GM21367 (cell line): ENCODE results near the gene MCF2L2.
A peak's percentile ranks its signal among the peaks of the same experiment; 100 is the strongest.
"Not testable (repeated sequence)": the region's sequence is repeated elsewhere in the genome, so short reads cannot be mapped to it uniquely, and the experiment has no call there.

Experiments
- ATAC-seq: cut with Tn5 transposase; IDR thresholded peaks from one replicate; pipeline ENCODE4 v1.9.1; 2021; ENCODE audit not compliant: unreplicated experiment

The MCF2L2 gene

DNA sequence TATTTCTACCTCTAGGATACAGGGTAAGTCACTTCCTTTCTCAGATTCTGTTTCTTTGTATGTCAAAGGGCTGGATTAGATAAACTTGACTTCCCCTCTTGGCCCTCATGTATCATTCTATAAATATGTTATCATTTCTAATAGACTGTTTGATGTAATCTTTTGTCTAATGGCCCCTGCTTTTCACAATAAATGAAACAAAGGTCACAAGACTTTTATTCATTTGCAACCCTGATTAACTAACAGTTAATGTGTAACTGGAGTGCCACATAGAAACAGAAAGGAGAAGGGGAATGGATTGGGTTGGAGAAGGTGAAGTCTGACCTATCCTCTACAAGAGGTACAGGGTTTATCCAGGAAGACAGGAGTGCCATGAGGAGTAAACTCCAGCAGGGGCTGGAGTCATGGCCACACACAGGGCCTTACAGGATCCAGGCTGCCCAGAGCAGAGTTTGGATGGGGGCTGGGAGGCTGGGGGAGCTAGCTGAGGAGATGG, 183.4 kb downstream of the MCF2L2 start:
- ATAC-seq, result no peak

DNA sequence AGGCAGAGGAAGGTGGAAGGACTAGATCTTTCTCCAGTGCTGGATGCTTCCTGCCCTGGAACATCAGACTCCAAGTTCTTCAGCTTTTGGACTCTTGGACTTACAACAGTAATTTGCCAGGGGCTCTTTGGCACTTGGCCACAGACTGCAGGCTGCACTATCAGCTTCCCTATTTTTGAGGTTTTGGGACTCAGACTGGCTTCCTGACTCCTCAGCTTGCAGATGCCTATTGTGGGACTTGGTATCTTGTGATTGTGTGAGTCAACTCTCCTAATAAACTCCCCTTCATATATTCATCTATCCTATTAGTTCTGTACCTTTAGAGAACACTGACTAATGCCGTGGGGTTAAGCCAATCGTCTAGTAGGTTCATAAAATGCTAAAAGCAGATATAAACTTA, 184.2 kb downstream of the MCF2L2 start:
- ATAC-seq, result no peak

DNA sequence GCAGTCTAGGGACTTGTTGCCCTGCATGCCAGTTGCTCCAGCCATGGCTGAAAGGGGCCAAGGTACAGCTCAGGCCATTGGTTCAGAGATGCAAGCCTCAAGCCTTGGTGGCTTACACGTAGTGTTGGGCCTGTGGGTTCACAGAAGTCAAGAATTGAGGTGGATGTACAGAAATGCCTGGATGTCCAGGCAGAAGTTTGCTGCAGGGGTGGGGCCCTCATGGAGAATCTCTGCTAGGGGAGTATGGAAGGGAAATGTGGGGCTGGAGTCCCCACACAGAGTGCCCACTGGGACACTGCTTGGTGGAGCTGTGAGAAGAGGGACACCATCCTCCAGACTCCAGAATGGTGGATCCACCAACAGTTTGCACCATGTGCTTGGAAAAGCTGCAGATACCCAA, 186.0 kb downstream of the MCF2L2 start:
- ATAC-seq, result no peak

DNA sequence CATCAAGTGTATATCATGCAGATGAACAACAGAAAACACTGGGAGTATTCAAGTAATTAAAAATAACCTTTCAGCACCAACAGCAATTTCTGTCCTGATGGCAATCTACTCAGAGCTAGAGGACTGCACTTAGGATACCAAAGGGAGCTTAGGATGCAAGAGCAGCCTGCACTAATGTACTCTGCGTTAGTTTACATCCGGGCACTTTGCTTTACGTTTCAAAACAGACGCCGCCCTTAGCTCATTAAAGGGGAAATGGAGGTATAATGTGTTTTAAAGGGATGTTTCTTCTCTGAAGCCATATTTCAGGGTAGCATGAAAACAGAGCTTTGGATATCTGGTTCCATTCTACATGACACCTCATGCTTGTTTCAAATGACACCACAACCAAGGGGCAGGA, 189.4 kb downstream of the MCF2L2 start:
- ATAC-seq, result no peak

DNA sequence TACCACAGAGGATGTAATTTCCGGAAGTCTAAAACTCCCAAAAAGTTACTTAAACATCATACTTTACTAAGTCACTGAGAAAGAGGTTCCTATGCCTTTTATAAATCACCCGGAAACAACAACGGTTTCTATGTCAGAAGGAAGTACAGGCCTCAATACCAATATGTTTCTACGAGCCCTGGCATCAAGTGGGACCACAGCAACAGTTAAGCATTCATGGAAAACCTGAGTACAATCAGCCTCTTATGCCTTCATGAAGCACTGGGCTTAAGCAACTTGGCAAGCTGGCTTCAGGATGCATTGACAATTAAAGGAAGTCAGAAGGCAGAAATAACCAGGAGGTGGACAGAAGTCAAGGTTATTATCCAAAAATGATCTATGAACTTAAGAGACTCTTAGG, 194.5 kb downstream of the MCF2L2 start:
- no peak for ATAC-seq

DNA sequence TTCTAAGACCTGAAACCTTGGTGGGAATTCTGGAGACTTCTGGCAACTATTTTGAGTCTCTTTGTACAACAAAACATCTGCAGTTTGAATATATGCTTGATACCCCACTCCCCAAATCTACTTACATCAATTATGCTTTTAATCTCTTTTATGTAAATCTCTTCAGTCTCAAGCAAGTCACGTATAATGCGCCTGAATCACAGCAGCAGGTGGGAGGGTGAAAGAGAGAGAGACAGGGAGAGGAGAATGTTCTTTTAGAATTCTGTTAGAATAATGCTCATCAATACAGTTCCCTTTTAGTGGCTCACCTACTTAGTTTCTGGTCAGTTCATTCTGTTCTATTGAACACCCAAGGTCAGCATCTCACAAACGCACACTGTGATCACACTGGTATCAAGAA, 197.6 kb downstream of the MCF2L2 start:
- no peak for ATAC-seq

DNA sequence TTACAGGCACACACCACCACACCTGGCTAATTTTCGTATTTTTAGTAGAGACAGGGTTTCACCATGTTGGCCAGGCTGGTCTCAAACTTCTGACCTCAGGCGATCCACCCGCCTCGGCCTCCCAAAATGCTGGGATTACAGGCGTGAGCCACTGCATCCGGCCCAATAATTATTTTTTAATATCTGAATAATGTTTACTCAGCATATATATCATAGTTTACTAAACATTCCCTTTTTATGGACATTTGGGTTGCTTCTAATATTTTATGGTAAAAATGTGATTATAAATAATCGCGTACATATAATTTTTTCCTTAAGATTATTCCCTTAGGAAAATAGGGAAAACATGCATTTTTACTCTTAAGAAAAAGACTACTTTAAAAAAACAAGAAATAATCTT, 198.2 kb downstream of the MCF2L2 start:
- ATAC-seq, result not testable (repeated sequence)

DNA sequence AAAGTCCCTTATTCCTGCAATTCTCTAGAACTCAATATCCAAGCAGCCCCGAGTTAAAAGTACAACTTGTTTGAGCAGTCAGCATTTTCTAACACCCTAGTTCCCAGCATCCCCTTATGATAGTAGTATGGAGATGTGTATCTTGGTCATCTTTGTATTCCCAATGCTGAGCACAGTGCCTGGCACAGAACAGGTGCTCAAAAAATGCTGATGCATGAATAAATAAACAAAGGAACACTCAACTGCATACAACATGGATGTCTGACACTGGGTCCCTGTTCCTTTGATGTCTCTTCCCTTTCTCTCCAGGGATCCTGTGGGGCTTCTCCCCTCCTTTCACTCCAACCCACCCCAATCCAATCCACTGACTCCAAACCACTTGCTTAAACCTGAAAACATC, 199.2 kb downstream of the MCF2L2 start:
- no peak for ATAC-seq

DNA sequence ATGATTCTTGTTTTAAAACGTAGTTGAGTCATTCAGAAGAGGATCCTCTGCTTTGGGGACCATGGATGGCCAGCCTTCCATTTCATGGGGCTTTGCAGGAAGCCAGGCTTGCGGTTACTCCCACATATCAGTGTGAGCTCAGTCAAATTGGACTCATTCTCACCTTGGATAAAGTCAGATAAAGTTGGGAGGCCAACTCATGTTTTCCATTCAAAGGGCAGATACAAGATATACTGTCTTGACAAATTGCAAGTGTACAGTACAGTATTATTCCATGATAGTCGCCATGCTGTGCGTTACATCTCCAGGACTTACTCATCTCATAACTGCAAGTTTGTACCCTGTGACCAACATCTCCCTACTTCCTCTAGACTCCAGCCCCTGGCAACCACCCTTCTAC, 200.8 kb downstream of the MCF2L2 start:
- no peak for ATAC-seq

DNA sequence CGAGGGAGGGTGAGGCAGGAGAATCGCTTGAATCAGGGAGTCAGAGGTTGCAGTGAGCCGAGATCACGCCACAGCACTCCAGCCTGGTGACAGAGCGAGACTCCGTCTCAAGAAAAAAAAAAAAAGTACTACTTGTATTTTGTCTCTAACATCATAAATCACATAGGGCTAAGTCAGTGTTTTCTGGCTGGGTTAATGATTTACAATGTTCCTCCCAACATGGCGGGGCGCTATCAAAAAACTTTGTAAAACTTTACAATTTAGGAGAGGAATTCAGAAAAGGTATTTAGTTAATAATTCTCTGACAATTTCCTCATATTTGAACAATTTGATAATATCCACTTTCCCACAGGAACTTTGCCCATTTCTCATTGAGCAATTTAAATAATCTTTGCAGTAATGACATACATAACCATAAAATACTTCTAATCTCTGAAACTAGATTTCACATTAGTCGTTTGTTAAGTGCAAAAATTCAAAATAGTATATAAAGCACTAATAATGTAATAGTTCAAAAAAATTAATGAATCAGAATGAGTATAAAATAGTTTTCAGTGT, 202.0 kb downstream of the MCF2L2 start:
- no peak for ATAC-seq

DNA sequence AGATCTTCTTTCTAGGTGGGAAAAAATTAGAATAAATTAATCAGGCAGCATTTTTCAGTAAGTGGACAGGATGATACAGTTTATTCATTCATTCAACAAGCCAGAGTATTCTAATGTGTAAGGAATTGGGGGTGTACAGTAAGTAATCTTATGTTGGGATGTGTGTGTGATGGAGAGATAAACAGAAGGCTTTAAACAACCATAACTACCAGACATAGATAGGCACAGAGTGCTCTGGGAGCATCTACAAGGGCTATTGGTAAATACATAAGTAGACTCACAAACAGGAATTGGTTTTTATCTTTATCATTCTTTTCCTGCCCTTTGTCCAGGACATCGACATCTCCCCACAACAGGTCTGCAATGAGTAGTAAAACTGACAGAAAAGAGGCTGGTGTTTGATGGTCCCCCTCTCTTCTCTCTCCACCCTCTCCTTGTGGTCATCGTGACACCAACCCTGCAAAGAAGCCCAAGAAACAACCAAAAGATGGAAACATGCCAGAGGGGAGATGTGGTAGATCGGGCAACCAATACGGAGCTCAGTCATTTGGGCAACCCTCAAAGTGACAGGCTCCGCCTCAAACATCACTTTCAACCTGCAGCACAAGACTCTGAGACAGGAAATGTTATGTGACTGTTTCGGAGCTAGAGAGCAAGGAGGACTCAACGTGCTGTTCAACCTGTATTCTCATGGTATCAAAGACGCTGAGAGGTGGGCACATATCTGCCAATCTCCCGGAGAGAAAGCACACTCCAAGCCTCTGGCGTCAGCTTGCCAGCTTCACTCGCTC, 204.0 kb downstream of the MCF2L2 start:
- ATAC-seq, result peak; percentile 51

DNA sequence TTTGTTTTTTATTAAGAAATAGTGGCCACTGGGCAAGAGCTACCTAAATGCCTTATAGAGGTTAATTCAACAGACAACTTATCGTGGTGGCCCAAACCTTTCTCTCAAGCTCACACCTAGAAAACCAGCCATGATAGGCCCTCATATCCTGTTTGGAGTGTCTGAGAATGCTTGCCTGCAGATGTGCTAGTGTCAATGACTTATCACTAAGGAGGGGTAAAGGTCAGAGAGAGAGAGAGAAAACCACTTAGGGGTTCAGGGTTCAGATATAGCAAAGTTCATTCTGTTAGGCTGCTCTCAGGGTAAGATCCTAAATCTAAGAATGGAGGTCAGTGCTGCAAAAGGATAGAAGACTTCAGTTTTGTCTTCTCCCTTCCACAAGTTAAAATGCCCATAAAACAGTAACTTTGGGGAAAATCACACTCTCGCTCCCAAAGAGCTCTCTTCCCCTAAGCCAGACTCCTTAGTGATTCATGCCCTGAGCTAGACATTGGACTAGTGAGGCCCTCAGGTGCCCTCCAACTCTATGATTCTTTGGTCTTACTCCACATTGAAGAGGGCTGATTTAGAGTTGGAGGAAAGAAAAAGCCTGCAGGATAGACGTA, 205.7 kb downstream of the MCF2L2 start:
- no peak for ATAC-seq

DNA sequence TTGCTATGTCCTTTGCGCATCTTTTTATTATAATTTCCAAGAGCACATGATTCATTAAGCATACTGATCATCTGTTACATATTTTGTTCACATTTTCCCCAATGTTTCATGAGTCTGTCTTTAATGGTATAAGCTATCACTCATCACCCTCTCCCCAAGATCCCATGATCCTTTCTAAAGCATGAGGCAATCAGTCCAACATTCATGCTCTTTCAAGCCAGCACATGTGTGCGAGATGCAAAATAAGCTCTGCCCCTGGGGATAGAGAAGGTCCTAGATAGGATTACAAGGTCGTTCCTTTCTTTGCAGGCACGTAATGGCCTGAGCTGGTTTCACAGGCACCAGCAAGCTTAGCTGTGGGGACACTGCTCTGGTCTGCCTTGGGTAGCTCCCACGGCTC, 207.6 kb downstream of the MCF2L2 start:
- no peak for ATAC-seq

DNA sequence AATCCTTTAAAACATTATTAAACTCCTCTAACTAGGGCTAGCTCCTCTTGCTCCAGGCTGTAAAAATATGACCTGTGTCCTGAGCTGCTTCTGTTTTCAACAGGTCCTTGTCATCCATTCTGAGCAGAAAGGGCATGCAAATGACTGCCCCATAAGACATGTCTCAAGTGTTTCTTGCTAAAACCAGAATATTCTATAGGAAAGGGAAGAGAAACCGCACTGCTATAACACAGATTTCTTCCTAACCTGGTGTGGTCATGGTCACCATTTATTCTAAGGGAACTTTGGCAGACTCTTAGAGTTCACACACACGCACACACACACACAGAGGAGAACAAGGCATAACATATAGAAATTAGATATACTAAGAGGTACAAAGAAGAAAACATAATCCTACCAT, 209.6 kb downstream of the MCF2L2 start:
- ATAC-seq, result no peak

DNA sequence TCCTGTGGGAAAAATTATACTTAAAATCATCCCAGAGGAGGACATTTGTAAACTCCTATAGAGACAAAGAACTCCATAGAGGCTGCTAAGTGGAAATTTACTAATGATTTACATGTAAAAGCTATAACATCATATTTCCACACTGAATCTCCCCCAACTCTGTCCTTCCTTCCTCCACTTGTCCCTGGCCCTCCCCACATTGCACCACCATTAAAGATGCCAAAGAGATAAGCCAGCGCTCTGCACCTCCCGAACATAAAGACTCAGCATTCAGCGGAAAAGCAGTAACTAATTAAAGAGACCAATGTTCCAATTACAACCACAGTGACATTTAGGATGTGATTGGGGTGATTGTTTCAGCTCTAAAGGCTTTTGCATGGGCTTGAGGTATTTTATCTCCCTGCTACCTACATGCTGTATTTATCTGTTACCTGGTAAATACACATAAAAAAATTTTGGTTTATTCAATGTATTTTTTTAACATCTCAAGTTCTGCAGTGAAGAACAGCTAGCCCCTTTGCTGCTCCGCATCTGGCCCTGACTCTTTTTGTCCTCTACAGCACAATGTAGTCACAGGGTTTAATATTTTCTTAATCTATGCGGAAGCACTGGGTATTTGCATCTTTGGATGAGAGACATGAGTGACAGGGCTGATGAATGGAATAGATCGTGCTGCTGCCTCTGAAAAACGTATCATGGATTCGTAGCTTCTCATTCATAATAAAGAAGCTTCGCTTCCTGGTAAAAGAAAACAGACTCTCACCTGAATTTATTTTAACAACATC, 210.7 kb downstream of the MCF2L2 start:
- ATAC-seq, result no peak

DNA sequence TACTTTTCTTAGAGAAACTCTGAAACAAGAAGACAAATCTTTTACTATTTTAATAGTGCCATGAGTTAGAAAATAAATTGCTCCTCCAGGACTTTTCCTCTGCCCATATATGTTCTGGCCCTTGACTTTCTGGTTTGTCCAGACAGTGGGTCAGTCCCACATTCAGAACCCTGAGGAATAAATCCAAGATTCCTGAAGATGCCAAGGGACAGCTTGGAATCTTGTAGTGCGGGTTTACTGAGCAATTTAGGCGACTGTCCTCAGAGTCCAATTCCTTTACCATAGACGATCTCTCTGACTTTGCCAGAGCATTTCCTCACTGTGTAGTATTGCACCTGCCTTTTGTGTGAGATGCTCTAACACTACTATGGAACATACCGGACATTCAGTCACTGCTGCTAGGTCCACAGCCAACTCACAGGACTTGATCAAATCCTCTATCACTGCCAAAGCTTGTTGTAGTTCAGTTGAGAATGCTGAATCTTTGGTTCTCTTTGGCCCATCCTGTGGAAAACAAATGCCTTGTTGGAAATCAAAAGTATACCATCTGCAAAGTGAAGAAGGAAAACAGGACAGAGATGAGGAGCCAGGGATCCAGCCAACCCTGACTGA, 212.7 kb downstream of the MCF2L2 start:
- no peak for ATAC-seq

DNA sequence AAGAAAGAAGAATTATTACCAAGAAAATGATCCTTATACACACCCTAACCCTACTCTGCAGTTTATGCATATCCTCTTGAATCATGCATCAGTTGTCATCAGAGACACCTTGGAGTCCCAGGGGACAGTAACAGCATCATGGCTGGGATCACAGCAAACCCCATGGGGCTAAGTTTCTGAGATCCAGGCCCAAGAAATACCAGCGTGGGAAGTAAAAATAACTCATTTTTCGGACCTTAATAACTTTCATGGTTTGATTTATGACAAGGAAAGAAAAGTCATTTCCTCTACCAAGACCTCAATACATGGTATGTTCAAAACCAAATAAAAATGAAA, 214.2 kb downstream of the MCF2L2 start:
- ATAC-seq, result no peak

DNA sequence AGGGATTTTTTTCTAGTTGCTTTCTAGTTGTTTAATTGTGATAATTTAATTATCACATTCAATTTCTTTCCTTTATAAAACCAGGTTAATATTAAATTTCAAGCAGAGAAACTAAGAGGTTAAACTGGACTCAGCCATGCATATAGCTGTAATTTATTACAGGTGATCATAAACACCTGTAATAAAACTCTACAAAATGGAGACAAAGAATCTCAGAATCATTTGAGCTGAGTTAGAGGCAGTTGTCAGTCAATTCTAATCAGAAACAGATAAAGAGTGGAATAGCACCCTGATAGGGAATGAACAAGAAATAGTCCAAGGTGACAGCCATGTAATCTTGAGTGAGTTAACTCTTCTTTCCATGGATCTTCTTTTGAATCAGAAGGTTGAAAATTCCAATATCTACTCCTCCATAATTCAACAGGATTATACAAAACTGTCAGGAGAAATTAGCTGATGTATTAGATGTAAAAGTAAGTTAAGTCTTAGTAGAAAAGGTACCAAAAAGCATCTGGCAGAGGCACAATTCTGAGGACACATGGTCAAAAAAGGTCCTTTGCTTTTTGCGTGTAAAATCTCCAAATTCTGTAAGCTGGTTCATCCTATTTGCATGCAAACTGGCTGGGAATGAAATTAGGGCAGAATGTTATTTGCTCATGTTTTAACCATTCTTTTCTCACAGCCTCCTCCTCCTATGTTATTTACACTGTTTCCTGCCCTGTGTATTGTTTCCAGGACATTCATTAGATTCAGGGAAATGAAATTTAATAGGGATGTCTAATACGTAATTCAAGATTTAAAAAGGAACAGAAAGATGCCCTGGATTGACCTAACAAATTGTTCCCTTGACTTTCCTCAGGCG, 214.8 kb downstream of the MCF2L2 start:
- no peak for ATAC-seq

DNA sequence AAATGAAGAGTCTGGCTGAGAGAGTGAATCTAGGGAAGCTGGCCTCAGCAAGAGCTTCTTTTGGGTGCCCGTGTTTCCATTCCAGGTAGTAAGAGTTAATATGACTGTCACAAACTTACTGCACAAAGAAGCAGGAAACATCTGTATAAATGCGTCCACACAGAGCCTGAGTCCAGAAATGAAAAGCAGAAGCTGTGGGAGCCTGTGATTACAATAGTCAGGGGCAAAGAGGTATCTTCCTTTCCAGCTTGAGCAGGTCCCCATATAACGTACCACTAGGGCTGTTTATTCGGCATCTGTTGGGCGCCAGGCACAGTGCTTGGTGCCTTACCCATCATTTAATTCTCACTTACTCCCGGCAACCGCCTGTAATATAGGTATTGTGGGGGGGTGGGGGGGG, 215.9 kb downstream of the MCF2L2 start:
- no peak for ATAC-seq

DNA sequence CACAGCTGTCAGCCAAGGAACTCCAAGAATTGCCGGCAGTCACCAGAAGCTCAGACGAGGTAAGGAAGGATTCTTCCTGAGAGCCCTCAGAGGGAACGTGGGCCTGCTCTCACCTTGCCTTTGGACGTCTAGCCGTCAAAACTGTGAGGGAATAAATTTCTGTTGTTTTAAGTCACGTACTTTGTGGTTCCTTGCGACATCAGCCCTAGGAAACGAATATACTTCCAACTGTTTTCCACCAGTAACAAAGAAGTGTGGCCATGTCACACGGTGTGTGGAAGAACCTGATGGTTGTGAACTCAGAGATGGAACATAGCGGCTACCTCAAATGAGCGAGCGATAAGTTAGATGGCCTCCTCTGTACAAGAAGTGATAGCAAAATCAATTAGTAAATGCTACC, 216.3 kb downstream of the MCF2L2 start:
- ATAC-seq, result no peak
